HG03442 (cell line): ENCODE results near the gene JMJD8.
A peak's percentile ranks its signal among the peaks of the same experiment; 100 is the strongest.
"Not testable (repeated sequence)": the region's sequence is repeated elsewhere in the genome, so short reads cannot be mapped to it uniquely, and the experiment has no call there.

Source experiments
- ATAC-seq: cut with Tn5 transposase; IDR thresholded peaks from one replicate; pipeline ENCODE4 v1.9.1; 2021; ENCODE audit warnings: mild to moderate bottlenecking, moderate library complexity; ENCODE audit not compliant: unreplicated experiment

The JMJD8 gene

DNA sequence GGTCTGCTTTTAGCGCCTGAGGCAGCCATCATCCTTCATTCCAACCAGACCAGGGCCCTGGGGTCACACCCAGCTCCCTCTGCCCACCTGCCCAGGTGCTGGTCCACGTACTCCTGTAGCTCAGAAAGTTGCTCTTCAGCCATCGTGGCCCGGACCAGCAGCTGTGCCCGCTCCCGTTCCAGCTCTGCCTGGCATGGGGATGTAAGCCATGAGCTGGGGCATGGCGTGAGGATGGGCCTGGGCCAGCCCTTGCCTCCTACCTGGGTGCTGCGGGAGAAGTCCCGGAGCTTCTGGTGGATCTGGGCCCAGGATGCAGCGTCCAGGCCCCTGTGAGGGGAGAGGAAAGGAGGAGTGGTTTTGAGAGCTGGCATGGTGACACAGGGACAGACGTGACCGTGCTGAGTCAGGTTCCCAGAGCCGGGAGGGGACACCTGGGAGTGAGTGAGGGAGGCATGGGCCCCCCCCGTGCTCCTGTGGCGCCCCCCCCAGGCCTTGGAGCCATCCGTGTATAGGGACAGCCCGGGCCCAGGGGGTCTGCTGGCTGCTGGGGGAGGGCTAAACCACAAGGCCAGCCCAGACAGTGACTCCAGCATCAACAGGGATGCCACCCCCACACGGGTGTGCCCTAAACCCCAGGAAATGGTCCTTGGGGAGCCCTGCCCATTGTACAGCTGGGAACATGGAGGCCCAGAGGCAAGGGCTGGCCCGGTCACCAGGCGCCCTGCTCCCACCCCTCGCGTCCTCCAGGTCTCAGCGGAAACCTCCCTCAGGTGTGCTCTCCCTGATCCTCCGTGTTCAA is 38.9 kb upstream of the JMJD8 start:
- no peak for ATAC-seq

DNA sequence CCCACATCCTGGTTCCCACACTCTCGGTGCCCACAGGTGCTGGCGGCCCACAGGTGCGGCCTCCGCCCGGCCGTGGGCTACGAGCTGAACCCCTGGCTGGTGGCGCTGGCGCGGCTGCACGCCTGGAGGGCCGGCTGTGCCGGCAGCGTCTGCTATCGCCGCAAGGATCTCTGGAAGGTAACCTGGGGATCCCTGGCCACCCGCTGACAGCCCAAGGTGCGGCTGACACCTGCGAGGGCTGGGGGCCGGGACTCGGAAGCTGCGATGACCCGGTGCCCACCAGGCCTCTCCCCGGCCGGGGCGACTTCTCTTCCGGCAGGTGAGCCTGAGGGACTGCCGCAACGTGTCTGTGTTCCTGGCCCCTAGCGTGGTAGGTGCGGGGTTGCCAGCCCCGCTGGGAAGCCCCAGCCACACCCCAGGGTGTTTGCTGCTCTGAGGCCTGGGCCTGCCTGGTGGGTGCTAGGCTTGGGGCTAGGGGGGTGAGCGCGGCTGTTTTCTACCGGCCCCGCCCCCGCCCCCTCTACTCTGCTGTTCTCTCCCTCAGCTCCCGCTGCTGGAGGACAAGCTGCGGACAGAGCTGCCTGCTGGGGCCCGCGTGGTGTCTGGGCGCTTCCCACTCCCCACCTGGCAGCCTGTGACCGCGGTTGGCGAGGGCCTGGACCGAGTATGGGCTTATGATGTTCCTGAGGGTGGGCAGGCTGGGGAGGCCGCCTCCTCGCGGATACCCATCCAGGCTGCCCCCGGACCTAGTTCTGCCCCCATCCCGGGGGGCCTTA is 37.8 kb upstream of the JMJD8 start:
- ATAC-seq = no peak

- peak; percentile 62 for ATAC-seq
These were observed 37.0 kb upstream of the JMJD8 start, which contains the start of gene ANTKMT for GRCh38 chr16:720990-721764. Gene ANTKMT (plus strand): TSS chr16:721146. CDS start chr16:721275, 129 bp downstream.

GRCh38 chr16:720447-720989 is 36.4 kb upstream of the JMJD8 start:
- ATAC-seq = peak; percentile 18

GRCh38 chr16:719815-720446 is 35.8 kb upstream of the JMJD8 start:
- ATAC-seq = no peak

GRCh38 chr16:718922-719321 is 34.8 kb upstream of the JMJD8 start:
- no peak for ATAC-seq

DNA sequence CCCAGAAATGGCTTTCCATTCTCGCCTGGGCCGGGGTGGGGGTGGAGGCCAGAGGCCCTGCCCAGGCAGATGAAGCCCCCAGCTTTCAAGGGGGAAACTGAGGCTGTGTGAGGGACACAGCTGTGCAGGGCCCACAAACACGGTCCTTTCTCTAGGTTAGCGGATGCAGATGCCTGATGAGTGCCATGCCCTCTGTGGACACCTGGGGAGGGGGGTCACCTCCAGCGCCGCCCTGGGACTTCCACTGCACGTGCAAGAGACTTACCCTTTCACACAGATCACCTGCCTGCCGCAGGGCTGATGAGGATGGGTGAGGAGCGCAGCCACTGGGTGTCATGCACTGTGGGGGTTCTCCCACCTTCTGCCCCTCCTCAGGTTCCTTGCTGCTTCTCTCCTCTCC is 34.3 kb upstream of the JMJD8 start:
- ATAC-seq = no peak

- ATAC-seq = no peak
These were observed 33.5 kb upstream of the JMJD8 start for GRCh38 chr16:717450-718245.

- ATAC-seq = no peak
These were observed 32.7 kb upstream of the JMJD8 start for GRCh38 chr16:716768-717325.

DNA sequence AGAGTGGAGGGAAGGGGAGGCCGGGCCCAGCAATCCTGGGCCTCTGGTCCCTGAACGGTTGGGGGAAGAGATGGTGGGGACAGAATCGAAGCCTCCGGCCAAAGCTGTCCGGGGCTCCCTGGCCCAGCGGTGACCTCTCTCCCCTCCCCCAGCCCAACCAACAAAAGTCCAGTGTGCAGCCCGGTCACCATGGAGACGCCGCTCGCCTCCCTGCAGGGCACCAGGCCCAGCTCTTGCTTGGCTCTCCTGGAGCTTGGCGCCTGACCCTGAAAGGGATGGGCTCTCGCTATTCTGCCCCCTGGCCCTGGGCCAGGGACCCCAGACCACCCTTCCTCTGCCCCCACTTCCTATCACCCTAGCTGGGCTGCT is 32.0 kb upstream of the JMJD8 start:
- no peak for ATAC-seq

- peak; percentile 23 for ATAC-seq
These were observed 31.5 kb upstream of the JMJD8 start for GRCh38 chr16:715477-716199.

DNA sequence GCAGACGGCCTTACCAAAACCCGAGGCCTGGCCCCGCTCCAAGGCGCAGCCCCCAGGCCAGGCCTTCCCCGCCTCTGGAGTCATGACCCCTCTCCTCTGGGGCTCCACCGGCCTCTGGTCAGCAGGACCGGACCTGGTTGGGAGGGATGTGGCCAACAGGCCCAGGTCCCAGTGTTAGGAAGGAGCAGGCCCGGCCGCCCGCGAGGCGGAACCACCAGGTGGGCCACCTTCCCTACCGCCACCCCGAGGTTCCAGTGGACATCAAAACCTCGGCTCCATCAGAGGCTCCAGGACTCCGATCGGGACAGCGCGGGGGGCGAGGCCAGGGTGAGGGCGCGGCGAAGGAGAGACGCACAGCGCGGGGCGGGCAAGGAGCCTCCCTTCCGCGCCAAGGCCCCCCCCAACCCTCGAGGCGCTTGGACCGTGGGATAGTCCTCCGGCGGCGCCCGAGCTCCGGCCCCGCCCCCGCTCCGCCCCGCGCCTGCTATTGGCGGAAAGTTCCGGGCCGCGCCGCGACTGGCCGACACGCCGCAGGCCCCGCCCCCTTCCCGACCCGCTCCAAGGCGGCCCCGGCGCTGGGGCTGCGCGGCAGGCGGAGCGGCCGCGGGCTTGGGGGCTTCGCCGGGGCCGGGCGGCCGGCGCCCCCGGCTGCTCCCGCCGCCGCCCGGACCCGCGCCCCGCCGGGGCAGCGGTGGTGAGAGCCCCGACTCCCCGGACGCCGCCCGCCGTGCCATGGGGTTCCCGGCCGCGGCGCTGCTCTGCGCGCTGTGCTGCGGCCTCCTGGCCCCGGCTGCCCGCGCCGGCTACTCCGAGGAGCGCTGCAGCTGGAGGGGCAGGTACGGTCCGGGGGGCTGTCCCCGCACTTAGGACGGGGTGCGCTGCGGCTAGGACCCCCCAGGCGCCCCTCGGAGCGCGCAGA is 30.7 kb upstream of the JMJD8 start, which contains the start of gene METRN:
TSS of gene METRN (plus strand) at position 561 of the 919 bp plus-strand sequence. CDS start at position 733, 172 bp downstream.
- peak; percentile 61 for ATAC-seq

DNA sequence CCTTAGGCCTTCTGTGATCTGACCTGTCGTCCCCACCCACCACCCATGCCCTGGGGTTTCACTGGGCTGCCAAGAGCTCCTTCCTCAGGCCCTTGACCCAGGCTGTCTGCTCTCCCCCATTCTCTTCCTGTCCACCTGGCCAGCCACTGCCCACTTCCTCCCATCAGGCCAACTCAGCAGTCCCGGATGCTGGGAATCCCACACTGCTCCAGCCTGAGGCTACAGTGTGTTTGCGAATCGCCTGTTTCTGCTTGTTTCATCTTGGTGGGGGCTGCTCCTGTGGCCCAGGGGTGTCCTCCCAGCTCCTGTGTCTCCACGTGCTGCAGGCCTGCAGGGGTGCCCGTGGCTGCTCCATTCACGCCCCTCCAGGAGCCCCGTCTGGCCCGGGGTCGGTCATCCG is 29.9 kb upstream of the JMJD8 start:
- ATAC-seq = no peak

GRCh38 chr16:712740-713250 is 28.7 kb upstream of the JMJD8 start:
- ATAC-seq = not testable (repeated sequence)

- no peak for ATAC-seq
These were observed 27.6 kb upstream of the JMJD8 start for GRCh38 chr16:711548-712320.

DNA sequence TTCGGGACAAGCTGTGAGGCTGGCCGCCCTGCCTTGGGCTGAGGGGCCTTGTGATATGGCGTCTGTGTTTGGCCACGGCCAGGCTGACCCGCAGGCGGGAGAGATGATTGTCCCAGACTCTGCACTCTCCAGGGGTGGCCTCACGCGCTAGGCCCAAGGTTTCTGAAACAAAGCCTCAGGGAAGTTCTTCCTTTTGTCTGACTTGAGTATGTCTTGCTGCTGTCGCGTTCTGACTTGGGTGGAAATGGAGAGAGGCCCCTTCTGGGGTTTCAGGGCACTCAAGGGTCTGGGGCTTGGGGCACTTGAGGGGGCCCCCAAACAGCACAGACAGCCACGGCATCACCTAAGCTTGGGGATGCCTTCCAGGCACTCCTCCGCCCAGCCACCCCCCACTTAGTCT is 26.9 kb upstream of the JMJD8 start:
- ATAC-seq = no peak
